Muscle layer of duodenum (tissue), 2 donors: ENCODE results near the gene PRRG4.
"Not testable (repeated sequence)": the region's sequence is repeated elsewhere in the genome, so short reads cannot be mapped to it uniquely, and the experiment has no call there.

Experiments
- H3K27ac ChIP-seq: one replicate; pipeline ENCODE4 v1.7.0; 2013; ENCODE audit warnings: mild to moderate bottlenecking, low read length
- H3K27me3 ChIP-seq: one replicate; pipeline ENCODE4 v1.7.0; 2013; ENCODE audit warnings: low read depth, mild to moderate bottlenecking, control low read depth, low read length
- H3K36me3 ChIP-seq, 2 donors: one replicate each; pipeline ENCODE4 v1.7.0; 2013; ENCODE audit warnings: low read length in 2 of 2, control low read depth in 1 of 2, mild to moderate bottlenecking in 1 of 2; ENCODE audit not compliant: insufficient read depth in 2 of 2, control insufficient read depth in 1 of 2
- H3K4me1 ChIP-seq, 2 donors: one replicate each; pipeline ENCODE4 v1.7.0; 2013; ENCODE audit warnings: low read length in 2 of 2, mild to moderate bottlenecking in 2 of 2, control low read depth in 1 of 2, moderate library complexity in 1 of 2; ENCODE audit not compliant: insufficient read depth in 2 of 2, control insufficient read depth in 1 of 2
- H3K4me3 ChIP-seq, 2 donors: one replicate each; pipeline ENCODE4 v1.7.0; 2013; ENCODE audit warnings: low read length in 2 of 2, low read depth in 1 of 2, mild to moderate bottlenecking in 1 of 2
- H3K9me3 ChIP-seq, 2 donors: one replicate each; pipeline ENCODE4 v1.7.0; 2013; ENCODE audit warnings: low read length in 2 of 2, control low read depth in 1 of 2, mild to moderate bottlenecking in 1 of 2; ENCODE audit not compliant: control insufficient read depth in 1 of 2
- donor health status: healthy.

The PRRG4 gene

DNA sequence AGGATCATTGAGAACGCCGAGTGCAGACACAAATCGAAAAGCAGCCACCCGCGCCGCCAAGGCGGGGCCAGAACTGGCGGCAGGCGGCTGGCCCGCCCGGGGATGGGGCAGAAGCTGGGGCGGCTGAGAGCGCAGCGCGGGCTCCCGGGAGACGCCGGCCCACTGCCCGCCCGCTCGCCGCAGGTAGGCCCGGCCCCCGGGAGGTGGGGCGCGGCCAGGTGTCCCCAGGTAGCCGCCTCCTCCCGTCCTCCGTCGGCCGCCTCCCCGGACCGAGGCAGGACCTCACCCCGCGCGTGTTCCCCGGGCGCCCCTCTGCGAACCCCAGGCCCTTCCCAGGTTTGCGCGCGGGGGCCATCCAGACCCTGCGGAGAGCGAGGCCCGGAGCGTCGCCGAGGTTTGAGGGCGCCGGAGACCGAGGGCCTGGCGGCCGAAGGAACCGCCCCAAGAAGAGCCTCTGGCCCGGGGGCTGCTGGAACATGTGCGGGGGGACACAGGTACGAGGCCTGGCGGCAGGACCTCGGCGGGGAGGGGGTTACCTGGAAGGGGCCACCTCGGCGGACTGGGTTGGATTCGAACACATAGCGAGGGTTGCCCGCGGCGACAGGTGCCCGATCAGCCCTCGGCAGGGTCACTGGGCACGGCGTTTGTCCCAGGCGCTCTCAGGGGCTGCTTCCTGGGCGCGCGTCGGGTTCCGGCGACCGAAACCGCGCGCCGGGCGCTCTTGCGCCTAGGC is at the start of gene PRRG4:
PRRG4 (plus strand) TSS at position 248 of the 733 bp plus-strand sequence. CDS start 603 bp downstream, outside the sequence.
- peak within 1 kb of the TSS; percentile 84 for H3K27ac ChIP-seq

DNA sequence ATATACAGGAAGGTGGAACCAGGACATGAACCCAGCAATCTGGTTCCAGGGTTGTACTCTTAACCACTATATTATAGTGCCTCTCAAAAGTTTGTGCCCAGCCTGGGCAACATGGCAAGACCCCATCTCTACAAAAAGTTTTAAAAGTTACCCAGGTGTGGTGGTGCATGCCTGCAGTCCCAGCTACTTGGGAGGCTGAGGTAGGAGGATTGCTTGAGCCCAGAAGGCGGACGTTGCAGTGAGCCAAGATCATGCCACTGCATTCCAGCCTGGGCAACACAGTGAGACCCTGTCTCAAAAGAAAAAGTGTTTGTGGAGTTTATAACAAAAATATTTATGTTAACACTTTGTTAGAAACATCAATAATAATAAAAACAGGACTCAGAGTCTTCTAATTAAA is 48.9 kb upstream of the PRRG4 start:
- not testable (repeated sequence) for H3K36me3 ChIP-seq, H3K4me3 ChIP-seq, H3K4me1 ChIP-seq, H3K27me3 ChIP-seq, H3K27ac ChIP-seq, H3K9me3 ChIP-seq

More for the DNA sequence above, at the start of gene PRRG4:
- H3K9me3 ChIP-seq = no peaks in the 10 kb centered on the region
- H3K4me3 ChIP-seq = peak within 1 kb of the TSS; percentile 83 to 89
- peaks cover 0 to 8% of the 10 kb centered on the region in 2 donors for H3K4me1 ChIP-seq
- H3K36me3 ChIP-seq = no peaks in the 10 kb centered on the region
- no peaks in the 10 kb centered on the region for H3K27me3 ChIP-seq

DNA sequence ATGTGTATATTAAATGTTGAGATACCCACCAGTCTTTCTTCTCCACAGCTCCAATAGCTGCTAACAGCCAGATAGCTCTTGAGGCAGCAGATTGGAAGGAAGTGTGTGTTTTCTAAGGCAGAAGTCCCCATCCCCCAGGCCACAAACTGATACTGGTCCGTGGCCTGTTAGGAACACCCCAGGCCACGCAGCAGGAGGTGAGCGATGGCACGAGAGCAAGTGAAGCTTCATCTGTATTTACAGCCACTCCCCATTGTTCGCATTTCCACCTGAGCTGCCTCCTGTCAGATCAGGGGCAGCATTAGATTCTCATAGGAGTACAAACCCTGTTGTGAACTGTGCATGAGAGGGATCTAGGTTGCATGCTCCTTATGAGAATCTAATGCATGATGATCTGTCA is 48.0 kb upstream of the PRRG4 start:
- Histone ChIP-seq H3K9me3 (no peaks in the 10 kb centered on the region), H3K4me3 (no peak overlapping the region), H3K36me3 (no peaks in the 10 kb centered on the region), H3K27me3 (no peaks in the 10 kb centered on the region), H3K27ac (no peak overlapping the region), H3K4me1 (no peaks in the 10 kb centered on the region)

DNA sequence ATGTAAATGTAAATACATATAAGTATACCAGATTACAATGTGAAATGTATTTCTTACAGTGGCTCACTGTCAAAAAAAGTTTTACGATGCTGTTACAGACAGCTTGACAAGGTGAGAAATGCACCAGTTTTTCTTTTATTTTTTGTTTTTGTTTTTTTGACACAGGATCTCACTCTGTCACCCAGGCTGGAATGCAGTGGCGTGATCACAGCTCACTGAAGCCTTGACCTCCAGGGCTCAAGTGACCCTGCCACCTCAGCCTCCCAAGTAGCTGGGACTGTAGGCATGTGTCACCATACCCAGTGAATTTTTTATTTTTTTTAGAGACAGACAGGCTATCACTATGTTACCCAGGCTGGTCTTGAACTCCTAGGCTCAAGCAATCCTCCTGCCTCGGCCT is 44.5 kb upstream of the PRRG4 start:
- no peak overlapping the region for H3K4me3 ChIP-seq
- no peaks in the 10 kb centered on the region for H3K4me1 ChIP-seq
- H3K27ac ChIP-seq = no peak overlapping the region
- no peaks in the 10 kb centered on the region for H3K36me3 ChIP-seq
- H3K27me3 ChIP-seq = no peaks in the 10 kb centered on the region
- H3K9me3 ChIP-seq = no peaks in the 10 kb centered on the region

DNA sequence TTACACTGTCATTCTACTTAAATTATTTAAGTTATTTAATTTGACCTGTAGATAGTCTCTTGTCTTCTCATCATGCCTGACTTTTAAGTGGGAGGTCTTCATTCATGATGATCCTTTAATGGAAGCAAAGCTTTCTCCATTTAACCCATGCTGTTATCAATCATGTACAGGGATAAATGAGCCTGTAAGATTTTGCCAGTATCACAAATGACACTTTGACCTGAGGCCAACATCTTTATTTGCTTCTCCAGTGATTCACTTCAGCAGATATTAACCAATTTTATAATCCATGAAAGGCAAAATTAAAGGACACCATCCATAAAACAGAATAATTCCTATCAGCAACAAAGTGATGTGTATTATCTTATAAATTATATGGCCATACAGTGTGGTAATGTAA is 42.9 kb upstream of the PRRG4 start:
- no peaks in the 10 kb centered on the region for H3K36me3 ChIP-seq
- no peak overlapping the region for H3K4me3 ChIP-seq
- no peak overlapping the region for H3K27ac ChIP-seq
- no peaks in the 10 kb centered on the region for H3K9me3 ChIP-seq
- H3K27me3 ChIP-seq = no peaks in the 10 kb centered on the region
- no peaks in the 10 kb centered on the region for H3K4me1 ChIP-seq

DNA sequence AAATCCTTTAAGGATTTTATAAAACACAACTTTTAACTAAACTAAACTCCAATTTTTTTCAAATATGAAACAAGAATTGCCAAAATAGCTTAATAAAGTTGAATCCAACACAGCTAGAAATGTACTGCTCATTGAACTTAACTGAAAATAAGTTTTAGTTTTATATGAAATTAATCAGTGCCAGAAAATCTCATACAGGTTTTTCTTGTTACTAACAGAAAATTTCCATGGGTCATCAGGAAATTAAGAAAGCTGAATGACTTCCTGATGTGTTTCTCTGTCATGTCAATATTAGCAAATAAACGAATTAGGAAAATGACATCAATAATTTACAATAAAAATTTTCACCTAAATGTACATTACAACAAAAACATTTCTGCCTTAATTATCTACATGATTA is 38.8 kb upstream of the PRRG4 start:
- Histone ChIP-seq H3K9me3 (no peaks in the 10 kb centered on the region), H3K36me3 (no peaks in the 10 kb centered on the region)

DNA sequence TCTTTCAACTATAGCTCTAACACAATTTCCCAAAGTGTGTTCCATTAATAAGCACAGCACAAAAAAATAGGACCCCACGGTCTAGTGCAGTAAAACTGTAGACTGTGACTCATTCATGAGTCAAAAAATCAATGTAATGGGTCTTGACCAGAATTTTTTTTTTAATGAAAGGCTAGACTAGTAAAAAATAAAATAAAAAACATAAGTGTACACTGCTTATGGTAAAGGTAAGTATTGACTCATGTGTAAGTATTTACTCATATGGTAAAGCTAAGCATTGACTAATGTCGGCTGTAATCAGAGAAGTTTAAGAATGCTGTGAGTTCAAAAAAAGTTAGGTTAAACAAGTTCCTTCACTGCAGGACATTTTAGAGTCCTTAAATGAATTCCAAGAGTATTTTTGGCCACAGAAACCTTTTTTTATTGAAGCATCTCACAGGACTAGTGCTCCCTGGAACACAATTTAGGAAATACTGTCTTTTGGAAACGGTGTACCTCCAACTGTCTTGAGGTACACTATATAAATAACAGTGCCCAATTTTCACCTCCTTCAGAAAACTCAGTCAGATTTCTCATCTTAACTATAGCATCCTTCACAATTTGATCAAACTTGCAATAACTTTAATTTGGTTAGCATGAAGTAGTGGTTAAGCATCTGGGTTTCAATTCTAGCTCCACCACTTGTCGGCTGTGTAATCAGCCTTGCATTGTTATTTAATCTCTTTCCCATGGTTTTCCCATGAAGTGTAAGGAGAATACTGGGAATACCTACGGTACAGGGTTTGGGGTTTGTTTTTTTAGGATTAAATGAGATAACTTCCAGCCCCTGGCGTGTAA is 37.4 kb upstream of the PRRG4 start:
- H3K4me1 ChIP-seq = no peaks in the 10 kb centered on the region

More for the DNA sequence above, 38.8 kb upstream of the PRRG4 start:
- H3K27ac ChIP-seq = no peak overlapping the region
- H3K4me1 ChIP-seq = no peaks in the 10 kb centered on the region
- H3K27me3 ChIP-seq = no peaks in the 10 kb centered on the region
- no peak overlapping the region for H3K4me3 ChIP-seq

DNA sequence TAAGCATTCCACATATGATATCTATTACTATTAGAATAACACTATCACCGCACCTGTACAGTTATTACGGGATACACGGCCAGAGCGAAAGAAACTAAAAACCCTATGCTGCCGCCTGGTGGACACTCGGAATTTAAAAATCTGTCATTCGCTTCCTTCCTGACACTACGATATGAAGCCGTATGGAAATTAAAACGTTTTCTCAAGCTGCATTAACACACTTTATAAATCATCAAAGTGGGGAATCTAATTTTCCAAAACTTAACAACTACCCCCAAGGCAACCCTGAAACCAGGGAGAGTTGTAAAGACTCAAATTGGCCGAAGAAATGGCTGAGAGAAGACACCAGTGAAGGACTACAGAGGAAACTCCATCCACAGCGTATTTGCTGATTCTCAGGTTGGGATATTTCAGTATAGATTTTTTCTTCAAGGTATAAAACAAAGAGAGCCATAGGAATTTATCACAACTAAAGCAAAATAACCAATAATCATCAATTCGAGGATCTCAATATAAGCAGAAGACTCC is 36.7 kb upstream of the PRRG4 start:
- Histone ChIP-seq H3K27ac (no peak overlapping the region), H3K9me3 (no peaks in the 10 kb centered on the region), H3K36me3 (no peaks in the 10 kb centered on the region), H3K27me3 (no peaks in the 10 kb centered on the region), H3K4me1 (no peaks in the 10 kb centered on the region), H3K4me3 (peak overlapping the region; percentile 22 to 39)

More for the DNA sequence above, 37.4 kb upstream of the PRRG4 start:
- H3K27me3 ChIP-seq = no peaks in the 10 kb centered on the region
- peak overlapping the region; percentile 22 to 39 for H3K4me3 ChIP-seq
- H3K36me3 ChIP-seq = no peaks in the 10 kb centered on the region
- H3K27ac ChIP-seq = no peak overlapping the region
- H3K9me3 ChIP-seq = no peaks in the 10 kb centered on the region

DNA sequence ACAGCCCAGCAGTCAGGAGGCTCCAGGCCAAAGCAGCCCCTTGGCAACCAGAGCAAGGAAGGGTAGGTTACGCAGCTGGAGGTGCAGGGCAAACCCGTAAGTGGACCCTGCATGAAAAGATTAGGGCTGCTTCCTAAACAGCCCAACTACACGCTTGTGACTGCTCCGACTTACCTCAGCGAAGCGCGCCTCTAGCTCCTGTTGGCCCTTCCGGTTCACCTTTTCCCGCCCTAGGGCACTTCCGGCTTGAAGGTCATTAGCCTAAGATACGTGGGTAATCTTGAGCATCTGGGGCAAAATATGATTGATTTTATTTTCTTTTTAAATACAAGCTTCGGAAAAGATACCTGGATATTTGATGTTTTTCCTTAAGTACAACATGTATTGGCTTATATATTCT is 35.3 kb upstream of the PRRG4 start, which contains the start of gene CCDC73:
CCDC73 (minus strand) TSS at position 224 of the 400 bp plus-strand sequence. CDS start 34,419 bp downstream, outside the sequence.
- no peaks in the 10 kb centered on the region for H3K27me3 ChIP-seq
- H3K9me3 ChIP-seq = no peaks in the 10 kb centered on the region
- H3K4me3 ChIP-seq = no peak within 1 kb of the TSS
- no peak within 1 kb of the TSS for H3K27ac ChIP-seq
- no peaks in the 10 kb centered on the region for H3K4me1 ChIP-seq
- no peaks in the 10 kb centered on the region for H3K36me3 ChIP-seq

DNA sequence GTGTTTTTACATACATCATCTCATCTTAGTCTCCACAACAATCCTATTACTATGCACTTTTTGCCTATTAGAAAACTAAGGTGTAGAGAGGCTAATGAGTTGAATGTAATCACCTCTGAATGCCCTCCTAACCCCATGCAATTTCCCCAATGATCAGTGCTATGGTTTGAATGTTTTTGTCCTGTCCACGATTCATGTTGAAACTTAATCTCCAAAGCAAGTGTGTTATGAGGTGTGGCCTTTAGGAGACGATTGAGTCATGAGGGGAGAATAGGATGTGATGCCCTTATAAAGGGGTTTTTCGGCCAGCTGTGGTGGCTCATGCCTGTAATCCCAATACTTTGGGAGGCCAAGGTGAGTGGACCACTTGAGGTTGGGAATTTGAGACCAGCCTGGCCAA is 33.3 kb upstream of the PRRG4 start:
- H3K27ac ChIP-seq = no peak overlapping the region
- H3K9me3 ChIP-seq = no peaks in the 10 kb centered on the region
- H3K4me1 ChIP-seq = no peaks in the 10 kb centered on the region
- no peaks in the 10 kb centered on the region for H3K36me3 ChIP-seq
- H3K4me3 ChIP-seq = no peak overlapping the region
- H3K27me3 ChIP-seq = no peaks in the 10 kb centered on the region

DNA sequence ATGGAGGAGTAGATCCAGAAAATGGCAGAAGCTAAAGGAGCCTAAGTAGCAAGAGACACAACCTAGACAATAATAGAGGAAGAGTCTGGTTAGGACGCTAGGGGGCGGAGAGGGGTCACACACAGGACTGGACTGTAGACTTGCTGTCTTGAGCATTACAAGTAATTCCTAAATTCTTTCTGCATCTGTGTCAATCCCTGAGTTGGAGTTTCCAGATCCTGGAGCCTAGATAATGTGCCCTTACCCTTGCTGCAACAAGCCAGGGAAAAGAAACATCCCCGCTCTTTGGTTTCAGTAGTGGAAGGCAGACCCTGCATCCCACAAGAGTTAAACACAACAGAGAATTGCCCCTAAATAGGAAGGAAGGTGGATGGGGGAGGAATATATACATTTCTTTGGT is 20.4 kb upstream of the PRRG4 start:
- no peaks in the 10 kb centered on the region for H3K36me3 ChIP-seq
- H3K27ac ChIP-seq = no peak overlapping the region
- no peaks in the 10 kb centered on the region for H3K9me3 ChIP-seq
- no peak overlapping the region for H3K4me3 ChIP-seq
- H3K4me1 ChIP-seq = no peaks in the 10 kb centered on the region
- no peaks in the 10 kb centered on the region for H3K27me3 ChIP-seq
